RWPE2 (cell line): ENCODE results near the gene VAMP4.
"Not testable (repeated sequence)": the region's sequence is repeated elsewhere in the genome, so short reads cannot be mapped to it uniquely, and the experiment has no call there.

ENCODE experiments used
- ATAC-seq: fragments of 200-7000 bp; cut with Tn5 transposase; 3 replicates; pipeline ENCODE4 v1.9.1; 2021; ENCODE audit warnings: low read depth
- DNase-seq: peaks from one replicate; pipeline ENCODE4 v3.0.0-alpha.2; 2020; ENCODE audit warnings: low spot score
- H3K27ac ChIP-seq: fragments of 450-650 bp; 2 replicates; pipeline ENCODE4 v1.5.1; 2017; ENCODE audit warnings: mild to moderate bottlenecking; ENCODE audit not compliant: poor library complexity, severe bottlenecking
- H3K27me3 ChIP-seq: fragments of 250-450 bp; sonication (Bioruptor Pico); 2 replicates; pipeline ENCODE4 v1.5.1; 2021; ENCODE audit warnings: mild to moderate bottlenecking, moderate library complexity; ENCODE audit not compliant: insufficient read depth, poor library complexity, severe bottlenecking
- H3K36me3 ChIP-seq: fragments of 250-450 bp; sonication (Bioruptor Pico); 2 replicates; pipeline ENCODE4 v1.5.1; 2020; ENCODE audit warnings: low read depth, mild to moderate bottlenecking, moderate library complexity
- H3K4me1 ChIP-seq: fragments of 250-450 bp; sonication (Bioruptor Pico); 2 replicates; pipeline ENCODE4 v1.5.1; 2021; ENCODE audit warnings: mild to moderate bottlenecking, moderate library complexity; ENCODE audit not compliant: insufficient read depth, poor library complexity, severe bottlenecking
- H3K4me3 ChIP-seq: fragments of 250-450 bp; sonication (Bioruptor Pico); 2 replicates; pipeline ENCODE4 v1.5.1; 2021; ENCODE audit warnings: mild to moderate bottlenecking, moderate library complexity; ENCODE audit not compliant: severe bottlenecking
- H3K9me3 ChIP-seq: fragments of 250-450 bp; sonication (Bioruptor Pico); 2 replicates; pipeline ENCODE4 v1.5.1; 2021; ENCODE audit warnings: mild to moderate bottlenecking, moderate library complexity; ENCODE audit not compliant: severe bottlenecking
- CTCF ChIP-seq: fragments of 450-650 bp; IDR thresholded peaks from one replicate; pipeline ENCODE4 v1.5.1; 2017; ENCODE audit warnings: mild to moderate bottlenecking, moderate library complexity; ENCODE audit not compliant: poor library complexity, severe bottlenecking

VAMP4 gene

GRCh38 chr1:171739656-171740055, 2.2 kb downstream of the VAMP4 start:
- Histone ChIP-seq H3K9me3 (no peaks in the 10 kb centered on the region), H3K4me3 (no peak overlapping the region), H3K36me3 (peaks cover 36% of the 10 kb centered on the region), H3K27ac (peak overlapping the region; percentile 86), H3K4me1 (peaks cover 24% of the 10 kb centered on the region), H3K27me3 (no peaks in the 10 kb centered on the region)
- ATAC-seq (no peak), DNase-seq (no peak)
- TF ChIP-seq CTCF, result no peak

DNA sequence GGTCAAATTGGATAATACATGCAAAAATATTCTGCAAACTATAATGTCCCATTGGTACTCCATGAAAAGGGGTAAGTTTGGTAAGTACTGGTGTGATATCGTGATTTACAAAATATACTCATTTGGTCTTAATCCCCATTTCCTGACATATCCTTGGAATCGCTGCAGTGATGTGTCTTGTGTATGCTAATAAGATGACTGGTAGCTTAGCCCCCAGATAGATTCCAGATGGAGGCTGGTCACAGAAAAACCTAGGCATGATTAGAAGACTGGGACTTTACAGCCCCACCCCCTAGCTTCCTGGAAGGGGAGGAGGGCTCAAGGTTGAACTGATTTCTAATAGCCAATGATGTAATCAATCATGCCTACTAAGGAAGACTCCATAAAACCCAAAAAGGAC, 3.0 kb downstream of the VAMP4 start:
- Histone ChIP-seq H3K36me3 (peaks cover 40% of the 10 kb centered on the region), H3K9me3 (no peaks in the 10 kb centered on the region), H3K4me3 (no peak overlapping the region), H3K4me1 (peaks cover 24% of the 10 kb centered on the region), H3K27ac (peak overlapping the region; percentile 86), H3K27me3 (no peaks in the 10 kb centered on the region)
- DNase-seq, result no peak
- ATAC-seq, result no peak
- TF ChIP-seq CTCF, result no peak

GRCh38 chr1:171736196-171736595, 5.7 kb downstream of the VAMP4 start:
- DNase-seq (no peak), ATAC-seq (no peak)
- H3K36me3 ChIP-seq, result peaks cover 48% of the 10 kb centered on the region

GRCh38 chr1:171730052-171730451, 11.8 kb downstream of the VAMP4 start:
- Histone ChIP-seq H3K27me3 (no peaks in the 10 kb centered on the region), H3K36me3 (peaks cover 29% of the 10 kb centered on the region), H3K4me3 (no peak overlapping the region), H3K27ac (no peak overlapping the region), H3K4me1 (no peaks in the 10 kb centered on the region), H3K9me3 (no peaks in the 10 kb centered on the region)
- no peak for DNase-seq
- TF ChIP-seq CTCF, result no peak
- no peak for ATAC-seq

More at GRCh38 chr1:171736196-171736595, 5.7 kb downstream of the VAMP4 start:
- Histone ChIP-seq H3K9me3 (no peaks in the 10 kb centered on the region), H3K4me1 (peaks cover 19% of the 10 kb centered on the region), H3K27ac (no peak overlapping the region), H3K4me3 (no peak overlapping the region), H3K27me3 (no peaks in the 10 kb centered on the region)
- TF ChIP-seq CTCF, result no peak

- no peak for TF ChIP-seq CTCF
- Histone ChIP-seq H3K27me3 (no peaks in the 10 kb centered on the region), H3K9me3 (no peaks in the 10 kb centered on the region), H3K4me1 (no peaks in the 10 kb centered on the region), H3K36me3 (peaks cover 30% of the 10 kb centered on the region; the same call in 1 of the 2 replicates), H3K27ac (no peak overlapping the region), H3K4me3 (no peak overlapping the region)
- ATAC-seq (no peak), DNase-seq (no peak)
Measured at GRCh38 chr1:171727778-171728177, 14.1 kb downstream of the VAMP4 start.

DNA sequence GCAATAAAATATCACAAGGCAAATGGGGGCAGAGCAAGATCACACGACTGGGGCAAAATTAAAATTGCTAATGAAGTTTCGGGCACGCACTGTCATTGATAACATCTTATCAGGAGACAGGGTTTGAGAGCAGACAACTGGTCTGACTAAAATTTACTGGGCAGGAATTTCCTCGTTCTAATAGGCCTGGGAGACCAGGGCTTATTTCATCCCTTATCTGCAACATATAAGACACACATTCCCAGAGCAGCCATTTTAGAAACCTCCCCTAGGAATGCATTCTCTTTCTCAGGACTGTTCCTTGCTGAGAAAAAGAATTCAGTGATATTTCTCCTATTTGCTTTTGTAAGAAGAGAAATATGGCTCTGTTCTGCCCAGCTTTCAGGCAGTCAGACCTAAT, 18.7 kb downstream of the VAMP4 start:
- H3K27me3 ChIP-seq, H3K4me1 ChIP-seq, DNase-seq, H3K27ac ChIP-seq, ATAC-seq, H3K4me3 ChIP-seq, H3K9me3 ChIP-seq: not testable (repeated sequence)
- peaks cover 23% of the 10 kb centered on the region; the same call in 1 of the 2 replicates for H3K36me3 ChIP-seq
